ENCODE measurements around the gene MYCT1. TPM values are rescaled to one million over a fixed set of nuclear protein-coding genes. Genes with fewer than 3 reads are reported as not detected.

The MYCT1 gene
- total and polyA plus RNA-seq, 2 experiments from 2014 or later, result 0.05 to 0.53 TPM

DNA sequence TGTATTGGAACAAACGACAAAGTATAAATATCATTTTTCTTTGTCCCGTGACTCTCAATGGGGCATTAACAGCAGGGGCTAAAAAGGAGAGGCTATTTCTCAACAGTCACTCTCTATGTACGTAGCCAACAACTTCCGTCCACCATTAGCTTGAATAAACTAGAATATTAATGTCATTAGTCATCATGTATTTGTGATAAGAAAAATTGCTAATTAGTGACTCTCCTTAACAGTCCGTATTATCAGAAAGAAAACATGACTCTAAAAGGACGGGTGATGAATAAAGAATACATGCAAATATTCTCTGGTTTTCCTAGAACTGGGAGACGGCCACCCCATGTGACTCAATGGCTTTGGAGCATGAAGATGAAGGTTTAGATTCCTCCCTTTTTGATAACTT, 71.5 kb downstream of the MYCT1 start:
- no peaks in the 10 kb centered on the region for H3K79me2 ChIP-seq
- no peak overlapping the region for H2AFZ ChIP-seq
- no peak for TF ChIP-seq EZH2 (IDR thresholded peaks at IDR 0.05; ENCODE audit: borderline replicate concordance)
- no peak overlapping the region for H3K27ac ChIP-seq
- H3K9me3 ChIP-seq (ENCODE audit: low read depth), result no peaks in the 10 kb centered on the region
- no peak overlapping the region for H3K4me3 ChIP-seq
- H3K4me2 ChIP-seq, result no peak overlapping the region
- no peaks in the 10 kb centered on the region for H3K27me3 ChIP-seq
- H4K20me1 ChIP-seq (ENCODE audit: insufficient read depth, poor library complexity, severe bottlenecking), result no peaks in the 10 kb centered on the region
- no peak for DNase-seq (ENCODE audit: low spot score)
- WGBS (ENCODE audit: low lambda C conversion rate, missing lambda C conversion rate), result 85% methylated on average over 7 of the region's 7 CpGs
- H3K9me2 ChIP-seq (replicated peaks; ENCODE audit: insufficient read depth), result no peaks in the 10 kb centered on the region
- no peaks in the 10 kb centered on the region for H3K4me1 ChIP-seq (ENCODE audit: insufficient read depth)
- H3K36me3 ChIP-seq (replicated peaks; ENCODE audit: insufficient read depth, low read depth), result no peaks in the 10 kb centered on the region

DNA sequence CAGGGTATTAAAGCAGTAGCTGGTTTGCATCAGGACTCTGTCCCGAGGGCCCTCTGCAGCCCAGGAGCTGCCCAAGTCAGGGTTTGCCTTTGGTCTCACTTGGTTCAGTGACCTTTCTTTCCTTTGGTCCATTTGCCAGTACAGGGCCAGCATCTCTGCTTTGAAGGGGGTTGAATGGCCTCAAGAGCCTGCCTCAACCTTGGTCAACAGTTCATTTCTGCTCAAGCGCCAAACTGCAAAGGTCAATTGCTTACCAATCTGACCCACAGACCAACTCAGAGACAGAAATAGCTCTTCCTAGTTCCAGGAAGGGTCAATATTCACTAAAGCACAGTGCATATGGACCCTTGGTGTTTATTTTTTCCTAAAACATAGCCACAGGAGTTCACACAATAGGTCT, 72.3 kb downstream of the MYCT1 start:
- no peak overlapping the region for H3K4me3 ChIP-seq
- H3K4me2 ChIP-seq, result no peak overlapping the region
- no peaks in the 10 kb centered on the region for H3K9me3 ChIP-seq (ENCODE audit: low read depth)
- TF ChIP-seq EZH2phosphoT487 (IDR thresholded peaks at IDR 0.05; ENCODE audit: low read depth, severe bottlenecking, unreplicated experiment), result no peak
- TF ChIP-seq, protein P1, sequence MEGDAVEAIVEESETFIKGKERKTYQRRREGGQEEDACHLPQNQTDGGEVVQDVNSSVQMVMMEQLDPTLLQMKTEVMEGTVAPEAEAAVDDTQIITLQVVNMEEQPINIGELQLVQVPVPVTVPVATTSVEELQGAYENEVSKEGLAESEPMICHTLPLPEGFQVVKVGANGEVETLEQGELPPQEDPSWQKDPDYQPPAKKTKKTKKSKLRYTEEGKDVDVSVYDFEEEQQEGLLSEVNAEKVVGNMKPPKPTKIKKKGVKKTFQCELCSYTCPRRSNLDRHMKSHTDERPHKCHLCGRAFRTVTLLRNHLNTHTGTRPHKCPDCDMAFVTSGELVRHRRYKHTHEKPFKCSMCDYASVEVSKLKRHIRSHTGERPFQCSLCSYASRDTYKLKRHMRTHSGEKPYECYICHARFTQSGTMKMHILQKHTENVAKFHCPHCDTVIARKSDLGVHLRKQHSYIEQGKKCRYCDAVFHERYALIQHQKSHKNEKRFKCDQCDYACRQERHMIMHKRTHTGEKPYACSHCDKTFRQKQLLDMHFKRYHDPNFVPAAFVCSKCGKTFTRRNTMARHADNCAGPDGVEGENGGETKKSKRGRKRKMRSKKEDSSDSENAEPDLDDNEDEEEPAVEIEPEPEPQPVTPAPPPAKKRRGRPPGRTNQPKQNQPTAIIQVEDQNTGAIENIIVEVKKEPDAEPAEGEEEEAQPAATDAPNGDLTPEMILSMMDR (IDR thresholded peaks at IDR 0.05; ENCODE audit: poor library complexity), result no peak
- TF ChIP-seq EZH2 (IDR thresholded peaks at IDR 0.05; ENCODE audit: borderline replicate concordance), result no peak
- no peaks in the 10 kb centered on the region for H4K20me1 ChIP-seq (ENCODE audit: insufficient read depth, poor library complexity, severe bottlenecking)
- no peak overlapping the region for H3K27ac ChIP-seq
- no peak for DNase-seq (ENCODE audit: low spot score)
- no peaks in the 10 kb centered on the region for H3K9me2 ChIP-seq (replicated peaks; ENCODE audit: insufficient read depth)
- no peak overlapping the region for H2AFZ ChIP-seq
- H3K4me1 ChIP-seq (ENCODE audit: insufficient read depth), result no peaks in the 10 kb centered on the region
- no peaks in the 10 kb centered on the region for H3K79me2 ChIP-seq
- 76% methylated on average over 2 of the region's 2 CpGs for WGBS (ENCODE audit: low lambda C conversion rate, missing lambda C conversion rate)
- H3K27me3 ChIP-seq, result no peaks in the 10 kb centered on the region
- no peaks in the 10 kb centered on the region for H3K36me3 ChIP-seq (replicated peaks; ENCODE audit: insufficient read depth, low read depth)

DNA sequence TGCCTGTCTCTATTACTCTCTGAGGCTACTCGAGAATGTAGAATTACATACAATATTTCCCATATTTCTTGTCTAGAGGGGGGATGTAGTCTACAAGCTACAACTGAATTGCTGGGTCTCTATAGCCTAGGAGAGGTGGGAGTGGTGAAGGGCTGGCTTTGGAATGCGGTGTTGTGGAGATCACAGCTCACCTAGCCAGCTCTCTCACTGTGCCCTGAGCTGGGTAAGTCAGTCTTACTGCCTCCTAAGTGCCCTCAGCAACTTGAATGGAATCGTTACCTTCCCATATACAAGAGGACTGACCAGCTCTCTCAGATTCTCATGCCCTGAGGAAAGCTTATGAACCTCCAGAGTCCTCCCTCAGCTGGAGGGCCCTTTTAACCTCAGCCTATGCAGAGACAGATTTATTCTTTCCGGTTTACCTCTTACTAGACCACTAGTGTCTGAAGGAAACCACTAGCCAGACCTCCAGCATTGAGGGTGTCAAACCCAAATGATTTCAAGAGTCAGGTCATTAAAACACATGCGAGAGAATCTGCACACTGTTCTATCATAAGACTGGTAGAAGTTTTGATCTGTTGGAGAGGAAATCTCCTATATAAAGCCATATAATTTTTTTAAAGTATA, 73.5 kb downstream of the MYCT1 start:
- Histone ChIP-seq H3K27ac (no peak overlapping the region), H3K4me3 (no peak overlapping the region), H3K79me2 (no peaks in the 10 kb centered on the region), H3K4me2 (no peak overlapping the region), H4K20me1 (ENCODE audit: insufficient read depth, poor library complexity, severe bottlenecking) (no peaks in the 10 kb centered on the region), H3K4me1 (ENCODE audit: insufficient read depth) (no peaks in the 10 kb centered on the region), H3K36me3 (replicated peaks; ENCODE audit: insufficient read depth, low read depth) (no peaks in the 10 kb centered on the region), H3K27me3 (no peaks in the 10 kb centered on the region), H3K9me2 (replicated peaks; ENCODE audit: insufficient read depth) (no peaks in the 10 kb centered on the region), H3K9me3 (ENCODE audit: low read depth) (no peaks in the 10 kb centered on the region), H2AFZ (no peak overlapping the region)
- TF ChIP-seq, protein P1 (IDR thresholded peaks at IDR 0.05; ENCODE audit: poor library complexity), result no peak
- no peak for TF ChIP-seq EZH2phosphoT487 (IDR thresholded peaks at IDR 0.05; ENCODE audit: low read depth, severe bottlenecking, unreplicated experiment)
- no peak for TF ChIP-seq EZH2 (IDR thresholded peaks at IDR 0.05; ENCODE audit: borderline replicate concordance)
- DNase-seq (ENCODE audit: low spot score), result no peak
- WGBS (ENCODE audit: low lambda C conversion rate, missing lambda C conversion rate), result 80% methylated on average over 5 of the region's 5 CpGs

Other genes starting within 250 kb of the MYCT1 start
- gene SYNE1, start 60.5 kb upstream of the MYCT1 start, total RNA-seq, result 58.0 and 59.9 TPM in 2 replicates
- gene SYNE1, start 60.5 kb upstream of the MYCT1 start, polyA plus RNA-seq, result 17.6 and 19.3 TPM in 2 replicates
- gene VIP, start 52.9 kb downstream of the MYCT1 start, total RNA-seq, result not detected in 2 replicates
- not detected in 2 replicates for gene VIP, start 52.9 kb downstream of the MYCT1 start, polyA plus RNA-seq